Endothelial cell of umbilical vein (primary cell): Measurements from ENCODE around the gene COLGALT1.

Experiments
- CTCF ChIP-seq, 2 donors: IDR thresholded peaks; 1 replicate in 1 of 2; 2 replicates in 1 of 2; pipeline ENCODE4 v1.5.1; 2011; ENCODE audit warnings: low read length in 2 of 2, mild to moderate bottlenecking in 2 of 2, moderate library complexity in 2 of 2, control low read depth in 1 of 2, inconsistent platforms in 1 of 2, low read depth in 1 of 2; ENCODE audit not compliant: insufficient read depth in 1 of 2; ENCODE audit errors: extremely low read depth in 1 of 2
- EZH2 ChIP-seq: IDR thresholded peaks from 2 replicates; pipeline ENCODE4 v1.6.1; 2012; ENCODE audit warnings: borderline replicate concordance, low read depth, mild to moderate bottlenecking, moderate library complexity, low read length, inconsistent platforms; ENCODE audit not compliant: severe bottlenecking
- FOS ChIP-seq: IDR thresholded peaks from 2 replicates; pipeline ENCODE4 v1.6.1; 2011; ENCODE audit warnings: mild to moderate bottlenecking, low read length, moderate library complexity, borderline replicate concordance; ENCODE audit not compliant: insufficient read depth
- GATA2 ChIP-seq: IDR thresholded peaks from 2 replicates; pipeline ENCODE4 v1.7.0; 2011; ENCODE audit warnings: low read depth, mild to moderate bottlenecking, moderate library complexity, mixed read lengths, low read length; ENCODE audit not compliant: insufficient read length, insufficient read depth
- JUN ChIP-seq: IDR thresholded peaks from 2 replicates; pipeline ENCODE4 v1.6.1; 2011; ENCODE audit warnings: borderline replicate concordance, low read depth; ENCODE audit not compliant: insufficient read length, insufficient read depth
- MAX ChIP-seq: IDR thresholded peaks from 2 replicates; pipeline ENCODE4 v1.6.1; 2011; ENCODE audit not compliant: insufficient read depth, insufficient read length
- MYC ChIP-seq: IDR thresholded peaks from one replicate; pipeline ENCODE4 v1.6.1; 2011; ENCODE audit warnings: mild to moderate bottlenecking, low read depth, low read length
- POLR2A ChIP-seq: IDR thresholded peaks from 2 replicates; pipeline ENCODE4 v1.6.1; 2012; ENCODE audit warnings: low read depth, mild to moderate bottlenecking, control low read depth, low read length
- POLR2AphosphoS5 ChIP-seq: IDR thresholded peaks from 2 replicates; pipeline ENCODE4 v1.6.1; 2012; ENCODE audit warnings: low read depth, mild to moderate bottlenecking, control low read depth, low read length, moderate library complexity; ENCODE audit not compliant: insufficient read depth

DNA sequence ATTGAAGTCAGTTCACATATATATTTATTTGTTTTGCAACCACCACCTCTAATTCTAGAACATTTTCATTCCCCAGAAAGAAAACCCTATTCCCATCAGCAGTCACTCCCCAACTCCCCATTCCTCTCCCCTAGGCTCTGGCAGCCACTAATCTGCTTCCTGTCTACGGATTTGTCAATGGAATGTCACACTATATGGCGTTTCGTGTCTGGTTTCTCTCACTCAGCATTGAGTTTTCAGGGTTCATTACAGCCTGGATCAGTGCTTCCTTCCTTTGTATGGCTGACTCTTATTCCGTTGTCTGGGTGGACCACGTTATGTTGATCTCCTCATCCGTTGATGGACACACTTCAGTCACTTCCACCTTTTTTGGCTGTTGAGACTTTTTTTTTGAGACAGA is 9.3 kb downstream of the COLGALT1 start:
- no peak for TF ChIP-seq CTCF (IDR thresholded peaks at IDR 0.05; ENCODE audit: extremely low read depth in 1 of 2, insufficient read depth in 1 of 2, low read depth in 1 of 2, low read length in 2 of 2)
- no peak for TF ChIP-seq POLR2AphosphoS5
- TF ChIP-seq POLR2A = no peak
- no peak for TF ChIP-seq EZH2
- TF ChIP-seq MYC = no peak
- TF ChIP-seq MAX = no peak
- no peak for TF ChIP-seq FOS
- no peak for TF ChIP-seq GATA2
- no peak for TF ChIP-seq JUN
